ENCODE data around the gene TLX3. TPM values are rescaled to one million over a fixed set of nuclear protein-coding genes. Genes with fewer than 3 reads are reported as not detected.

The TLX3 gene
- total and polyA plus RNA-seq, 2 of the 8 experiments (the other 6 are each of a cell fraction or from before 2014, with no cell fraction given): not detected

GRCh38 chr5:171307789-171308452 is 1.1 kb upstream of the TLX3 start:
- Histone ChIP-seq H3K4me3 (ENCODE audit: extremely low read depth in 1 of 4, insufficient read depth in 2 of 4, low read depth in 3 of 4, low read length in 4 of 4) (peak overlapping the region in 1 of 4 experiments; percentile 51; a peak in 2 of 8 replicates), H2BK120ac (replicated peaks; ENCODE audit: low read depth, low read length) (no peak overlapping the region), H3K79me2 (ENCODE audit: control insufficient read depth in 1 of 2, insufficient read depth in 2 of 2, low read length in 2 of 2) (no peaks in the 10 kb centered on the region), H3K4me2 (ENCODE audit: insufficient read depth in 1 of 2, low read depth in 2 of 2, low read length in 2 of 2) (peak overlapping the region; percentile 55 to 59), H3K4me1 (replicated peaks in 1 of 4; ENCODE audit: control insufficient read depth in 3 of 4, insufficient read depth in 4 of 4, low read length in 3 of 4) (peaks cover 0 to 31% (median 10%) of the 10 kb centered on the region in 4 experiments; a peak in 6 of 7 replicates), H2BK5ac (ENCODE audit: low read depth, low read length) (no peak overlapping the region), H4K8ac (ENCODE audit: extremely low read depth, insufficient read depth, low read length) (peak overlapping the region; percentile 28; the same call in 1 of the 2 replicates), H3K9me3 (ENCODE audit: insufficient read depth in 2 of 2, low read depth in 1 of 2, low read length in 1 of 2) (no peaks in the 10 kb centered on the region; a peak in 1 of 4 replicates), H4K20me1 (replicated peaks in 1 of 2; ENCODE audit: control insufficient read depth in 1 of 2, insufficient read depth in 2 of 2, low read length in 2 of 2) (peaks cover 23 to 48% of the 10 kb centered on the region in 2 experiments), H3K14ac (ENCODE audit: insufficient read length) (no peak overlapping the region), H3K27me3 (replicated peaks in 1 of 4; ENCODE audit: control insufficient read depth in 3 of 4, extremely low read depth in 1 of 4, insufficient read depth in 3 of 4, low read length in 3 of 4) (peaks cover 88 to 100% (median 96%) of the 10 kb centered on the region in 4 experiments), H4K91ac (replicated peaks; ENCODE audit: insufficient read length, low read length) (no peak overlapping the region), H3K56ac (replicated peaks; ENCODE audit: insufficient read length, low read depth, low read length) (no peak overlapping the region), H3K4ac (replicated peaks; ENCODE audit: insufficient read length, low read depth, low read length) (no peak overlapping the region), H2AFZ (ENCODE audit: low read length) (no peak overlapping the region), H3K79me1 (ENCODE audit: low read depth, low read length) (no peaks in the 10 kb centered on the region), H3K9ac (replicated peaks in 1 of 4; ENCODE audit: extremely low read depth in 1 of 4, low read depth in 3 of 4, low read length in 3 of 4) (no peak overlapping the region), H3K27ac (ENCODE audit: low read depth, low read length) (no peak overlapping the region), H2AK5ac (ENCODE audit: low read depth, low read length) (no peak overlapping the region), H3K18ac (ENCODE audit: extremely low read depth, low read length) (no peak overlapping the region), H2BK12ac (ENCODE audit: low read depth, low read length) (no peak overlapping the region), H3K36me3 (ENCODE audit: control insufficient read depth in 2 of 4, insufficient read depth in 4 of 4, low read length in 3 of 4) (peaks cover 0 to 22% (median 0%) of the 10 kb centered on the region in 4 experiments; a peak in 1 of 8 replicates), H4K5ac (ENCODE audit: insufficient read length, low read depth, low read length) (no peak overlapping the region), H3K23me2 (ENCODE audit: low read depth, low read length) (peaks cover 2% of the 10 kb centered on the region; the same call in 1 of the 2 replicates), H2BK20ac (ENCODE audit: low read length) (no peak overlapping the region), H3K23ac (ENCODE audit: insufficient read length) (no peak overlapping the region), H2BK15ac (ENCODE audit: low read length) (no peak overlapping the region)
- ChIA-PET POLR2A (ENCODE audit: partially characterized antibody) (no interaction called here), CTCF (ENCODE audit: partially characterized antibody) (interaction anchor here (1.2 to 6.3 kb wide), 6 partner anchors 9 to 102 kb away, joined by 3 to 40 read pairs (median 4); no protein-coding TSS in a partner anchor)
- peak; percentile 95 for TF ChIP-seq CBX8 (IDR thresholded peaks at IDR 0.05; ENCODE audit: borderline replicate concordance, low read depth, low read length)
- peak; percentile 88 for TF ChIP-seq EZH2 (IDR thresholded peaks at IDR 0.05; ENCODE audit: low read depth, low read length, severe bottlenecking)
- TF ChIP-seq SUZ12 (IDR thresholded peaks at IDR 0.05; ENCODE audit: low read length): peak; percentile 93
- TF ChIP-seq TCF12 (IDR thresholded peaks at IDR 0.05; ENCODE audit: low read depth, low read length): no peak
- 28% methylated on average over 28 of the region's 42 CpGs; no CpG with 5 or more reads in 1 of the 2 experiments for WGBS, 2 experiments (ENCODE audit: extremely low coverage in 1 of 2, insufficient coverage in 1 of 2, insufficient read length in 1 of 2, insufficient replicate concordance in 2 of 2, low coverage in 1 of 2, low lambda C conversion rate in 2 of 2, missing lambda C conversion rate in 1 of 2)
- FAIRE-seq (no peak), DNase-seq (ENCODE audit: low read depth in 1 of 2, low spot score in 2 of 2) (no peak)

Measured in H1 (cell line).